ENCODE measurements around the gene ATOH1.

ATOH1 gene, protein sequence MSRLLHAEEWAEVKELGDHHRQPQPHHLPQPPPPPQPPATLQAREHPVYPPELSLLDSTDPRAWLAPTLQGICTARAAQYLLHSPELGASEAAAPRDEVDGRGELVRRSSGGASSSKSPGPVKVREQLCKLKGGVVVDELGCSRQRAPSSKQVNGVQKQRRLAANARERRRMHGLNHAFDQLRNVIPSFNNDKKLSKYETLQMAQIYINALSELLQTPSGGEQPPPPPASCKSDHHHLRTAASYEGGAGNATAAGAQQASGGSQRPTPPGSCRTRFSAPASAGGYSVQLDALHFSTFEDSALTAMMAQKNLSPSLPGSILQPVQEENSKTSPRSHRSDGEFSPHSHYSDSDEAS

DNA sequence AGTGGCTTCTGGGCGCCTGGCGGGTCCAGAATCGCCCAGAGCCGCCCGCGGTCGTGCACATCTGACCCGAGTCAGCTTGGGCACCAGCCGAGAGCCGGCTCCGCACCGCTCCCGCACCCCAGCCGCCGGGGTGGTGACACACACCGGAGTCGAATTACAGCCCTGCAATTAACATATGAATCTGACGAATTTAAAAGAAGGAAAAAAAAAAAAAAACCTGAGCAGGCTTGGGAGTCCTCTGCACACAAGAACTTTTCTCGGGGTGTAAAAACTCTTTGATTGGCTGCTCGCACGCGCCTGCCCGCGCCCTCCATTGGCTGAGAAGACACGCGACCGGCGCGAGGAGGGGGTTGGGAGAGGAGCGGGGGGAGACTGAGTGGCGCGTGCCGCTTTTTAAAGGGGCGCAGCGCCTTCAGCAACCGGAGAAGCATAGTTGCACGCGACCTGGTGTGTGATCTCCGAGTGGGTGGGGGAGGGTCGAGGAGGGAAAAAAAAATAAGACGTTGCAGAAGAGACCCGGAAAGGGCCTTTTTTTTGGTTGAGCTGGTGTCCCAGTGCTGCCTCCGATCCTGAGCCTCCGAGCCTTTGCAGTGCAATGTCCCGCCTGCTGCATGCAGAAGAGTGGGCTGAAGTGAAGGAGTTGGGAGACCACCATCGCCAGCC, at the start of gene ATOH1:
Gene ATOH1, plus strand, starts transcription at position 422 of the 663 bp plus-strand sequence. Its CDS starts 174 bp downstream, at position 596.
- DNase-seq: peak; percentile 60

DNA sequence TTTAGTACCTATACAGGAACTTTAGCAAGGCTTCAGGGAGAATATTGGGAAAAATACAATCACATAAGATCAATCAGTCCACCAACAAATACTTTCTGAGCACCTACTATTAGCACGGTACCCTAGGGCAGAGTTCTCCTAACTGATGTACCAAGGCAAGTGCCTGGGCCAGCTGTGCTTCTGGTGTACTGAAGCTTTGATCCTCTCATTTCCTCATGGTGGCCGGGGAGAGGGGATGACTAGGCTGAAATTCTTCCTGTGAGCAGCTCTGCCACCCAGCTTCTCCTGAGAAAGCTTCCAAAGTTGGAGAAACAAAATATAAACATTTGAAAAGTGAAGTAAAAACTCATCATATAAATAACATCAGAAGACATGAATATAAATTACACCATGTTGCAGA, 49.3 kb upstream of the ATOH1 start:
- DNase-seq: peak; percentile 5

DNA sequence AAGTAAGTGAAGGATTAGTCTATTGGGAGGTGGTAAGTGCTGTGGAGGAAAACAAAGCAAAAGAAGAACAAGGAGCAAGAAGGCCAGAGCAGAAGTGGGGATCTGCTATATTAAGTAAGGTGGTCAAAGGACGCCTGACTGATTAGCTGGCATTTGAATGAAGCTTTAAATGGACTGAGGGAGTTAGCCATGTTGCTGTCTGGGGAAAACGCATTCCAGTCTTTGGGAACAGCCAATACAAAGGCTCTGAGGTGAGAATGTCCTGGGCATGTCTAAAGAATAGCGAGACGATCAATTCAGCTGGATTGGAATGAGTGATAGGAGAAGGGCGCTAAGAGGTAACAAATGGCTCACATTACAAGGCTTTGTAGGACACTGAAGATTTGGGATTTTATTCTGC, 48.5 kb upstream of the ATOH1 start:
- DNase-seq: no peak

DNA sequence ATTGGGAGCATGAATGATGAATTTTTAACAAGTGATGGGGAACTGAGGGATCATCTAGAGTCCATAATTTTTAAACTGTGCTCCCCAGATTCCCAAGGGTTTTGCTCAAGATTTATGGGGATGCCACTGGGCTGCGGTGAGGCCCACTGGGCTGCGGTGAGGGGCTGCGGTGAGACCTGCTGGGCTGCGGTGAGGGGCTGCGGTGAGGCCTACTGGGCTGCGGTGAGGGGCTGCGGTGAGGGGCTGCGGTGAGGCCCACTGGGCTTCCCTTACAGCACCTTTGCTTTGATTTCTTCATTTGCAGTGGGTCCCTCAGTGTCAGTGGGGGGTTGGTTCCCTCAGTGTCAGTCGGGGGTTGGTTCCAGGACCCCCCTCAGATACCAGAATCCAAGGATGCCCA, 47.4 kb upstream of the ATOH1 start:
- no peak for DNase-seq

DNA sequence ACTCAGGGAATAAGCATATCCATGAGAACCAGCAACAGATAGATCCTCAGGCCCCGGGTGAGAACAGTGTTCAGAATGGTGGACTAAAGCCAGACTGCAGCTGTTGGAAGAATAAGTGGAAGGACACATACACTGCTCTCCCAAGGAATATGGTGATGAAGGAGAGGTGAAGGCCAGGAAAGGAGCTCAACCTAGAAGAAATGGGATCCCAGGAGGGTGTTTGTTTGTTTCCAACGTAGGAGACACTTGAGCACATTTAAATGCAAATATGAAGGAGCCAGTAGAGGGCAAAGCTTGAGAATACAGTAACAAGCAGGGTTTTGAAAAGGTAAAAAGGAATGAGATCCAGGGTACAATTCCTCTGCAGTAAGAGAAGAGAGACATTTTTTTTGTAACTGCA, 42.4 kb upstream of the ATOH1 start:
- no peak for DNase-seq

DNA sequence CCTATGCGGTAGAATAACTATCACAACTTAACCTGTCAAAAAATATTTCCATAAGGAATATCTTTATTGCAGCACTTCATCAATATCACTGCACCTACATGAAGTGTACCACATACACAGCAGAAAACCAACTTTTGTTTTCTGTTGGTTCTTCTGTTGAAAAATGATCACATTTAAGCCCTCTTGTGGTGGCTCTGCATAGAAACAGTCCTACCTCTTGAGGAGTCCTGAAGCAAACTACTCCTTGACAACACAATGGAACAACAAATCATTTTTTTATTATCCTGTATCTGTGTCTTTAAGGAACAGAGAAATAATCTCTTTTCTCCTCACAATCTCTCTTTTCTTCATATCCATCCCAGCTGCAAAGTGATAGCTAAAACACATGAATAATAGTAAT, 39.8 kb upstream of the ATOH1 start:
- DNase-seq: peak; percentile 57

DNA sequence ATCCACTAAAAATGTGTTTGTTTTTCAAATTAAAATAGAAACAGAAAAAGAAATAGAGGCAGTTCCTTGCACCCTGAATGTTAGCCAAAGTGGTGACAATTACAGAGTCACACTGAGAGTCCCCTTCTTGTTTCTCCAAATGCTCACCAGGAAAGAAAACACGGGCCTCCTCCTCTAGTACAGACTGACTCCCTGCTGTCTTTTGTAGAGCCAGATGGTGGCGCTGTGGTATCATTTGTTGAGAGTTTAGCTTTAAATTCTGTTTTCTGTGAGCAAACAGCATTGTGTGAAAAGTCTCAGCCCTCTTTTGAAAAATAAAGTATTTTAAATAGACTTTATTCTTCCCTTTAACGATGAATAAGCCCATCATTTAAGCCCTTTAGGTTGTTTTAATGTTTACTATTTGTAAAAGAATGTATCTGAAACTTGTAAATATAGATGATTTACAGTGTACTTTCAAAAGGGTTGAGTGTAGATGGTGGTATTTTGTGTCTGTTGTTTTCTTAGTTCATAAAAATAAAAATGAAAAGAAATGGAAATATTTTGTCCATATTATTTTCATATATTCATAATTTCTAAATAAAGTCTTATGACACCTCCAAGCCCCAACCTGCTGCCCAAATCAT, 36.9 kb upstream of the ATOH1 start:
- DNase-seq: peak; percentile 83

DNA sequence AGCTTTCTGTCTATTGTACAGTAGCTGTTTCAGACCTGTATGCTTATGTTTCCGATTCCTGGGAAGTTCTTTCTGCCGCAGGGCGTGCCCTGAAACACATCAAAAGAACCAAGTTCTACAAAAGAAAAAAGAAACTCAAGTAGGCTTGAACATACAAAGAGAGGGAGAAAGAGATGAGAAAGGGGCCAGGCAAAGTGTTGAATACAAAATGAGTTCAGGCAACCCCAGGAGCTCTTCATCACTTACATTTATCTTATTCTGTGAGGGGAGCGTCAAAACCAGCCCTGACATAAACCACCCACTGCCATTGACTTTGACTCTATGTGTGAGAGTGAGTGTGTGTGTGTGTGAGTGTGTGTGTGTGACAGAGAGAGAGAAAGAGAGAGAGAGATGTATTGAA, 26.5 kb upstream of the ATOH1 start:
- DNase-seq: no peak

DNA sequence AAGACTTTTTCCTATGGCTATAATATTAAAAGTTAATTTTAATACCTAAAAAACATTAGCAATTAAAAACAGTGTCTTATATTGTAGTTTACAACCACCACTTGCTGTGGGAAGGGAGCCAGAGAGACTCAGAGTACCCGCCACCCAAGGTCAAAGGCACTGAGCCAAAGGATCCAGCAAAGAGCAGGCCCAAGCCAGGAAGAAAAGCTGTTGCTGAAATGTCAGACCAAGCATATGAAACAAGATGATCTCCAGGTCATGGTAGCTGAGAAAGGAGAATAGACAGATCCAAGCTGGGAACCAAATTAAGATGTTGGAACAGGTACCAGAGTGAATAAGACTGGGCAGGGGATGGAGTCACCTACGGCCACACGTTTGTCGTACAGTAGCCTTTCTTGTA, 18.8 kb upstream of the ATOH1 start:
- no peak for DNase-seq

DNA sequence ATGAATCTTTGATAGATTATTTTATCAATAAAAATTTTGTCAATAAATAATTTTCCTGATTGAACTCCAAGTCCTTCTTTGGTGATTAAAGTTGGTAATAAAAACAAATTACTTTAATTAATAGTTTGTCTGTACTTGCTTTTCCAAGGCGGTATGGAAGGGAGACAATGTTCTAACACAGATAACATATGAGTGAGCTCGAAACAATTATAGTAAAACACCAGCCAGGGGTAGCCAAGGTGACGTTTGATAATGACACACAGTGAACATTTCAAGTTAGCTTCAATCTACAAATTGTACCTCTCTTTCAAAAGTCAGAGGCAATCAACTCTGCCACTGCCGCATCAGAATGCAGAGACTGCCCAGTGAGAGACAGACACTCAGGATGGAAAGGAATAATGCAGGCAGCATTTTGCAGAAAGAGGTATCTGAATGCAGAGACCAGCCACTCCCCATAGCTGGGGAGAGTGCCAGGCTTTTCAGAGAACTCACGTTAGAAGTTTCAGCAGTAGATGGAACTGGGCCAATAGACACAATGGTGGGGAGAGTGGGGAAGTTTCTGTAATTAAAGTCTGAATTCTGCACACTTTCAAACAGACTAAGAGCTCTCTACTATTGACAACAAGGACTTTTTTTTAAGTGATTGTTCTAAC, 18.1 kb upstream of the ATOH1 start:
- DNase-seq: peak; percentile 10

DNA sequence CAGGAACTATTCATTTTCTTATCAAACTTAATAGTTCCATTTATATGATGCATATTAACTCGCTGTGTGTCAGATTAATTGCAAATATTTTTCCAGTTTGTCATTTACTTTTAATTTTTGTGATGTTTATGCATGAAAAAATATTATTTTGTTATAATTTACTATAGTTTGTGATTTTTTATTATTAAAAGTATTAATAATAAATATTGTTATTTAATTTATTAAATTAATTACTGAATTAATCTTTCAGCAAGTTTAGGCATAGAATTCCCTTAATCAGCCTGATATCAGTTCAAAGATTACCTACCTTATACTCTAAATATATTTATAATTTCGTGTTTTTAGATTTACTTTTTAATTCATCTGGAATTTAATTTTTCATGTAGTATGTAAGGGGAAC, 15.5 kb upstream of the ATOH1 start:
- no peak for DNase-seq

DNA sequence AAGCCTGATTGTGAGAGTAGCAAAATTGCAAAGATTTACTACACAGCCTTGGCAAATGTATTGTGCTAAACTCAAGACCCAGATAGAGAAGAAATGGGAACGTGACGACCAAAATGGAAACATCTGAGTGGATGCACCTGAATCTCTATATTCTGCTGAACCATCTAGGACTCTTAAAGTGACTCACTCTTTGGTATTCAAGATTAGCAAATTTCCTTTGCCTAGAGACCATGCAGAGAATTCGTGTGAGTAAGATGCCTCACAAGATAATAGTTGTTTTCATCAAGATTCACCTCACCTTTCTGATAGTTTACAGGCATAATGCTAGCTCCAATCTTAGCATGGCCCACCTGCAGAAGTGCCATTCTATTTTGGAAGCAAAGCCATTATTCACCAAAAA, 14.4 kb upstream of the ATOH1 start:
- no peak for DNase-seq

DNA sequence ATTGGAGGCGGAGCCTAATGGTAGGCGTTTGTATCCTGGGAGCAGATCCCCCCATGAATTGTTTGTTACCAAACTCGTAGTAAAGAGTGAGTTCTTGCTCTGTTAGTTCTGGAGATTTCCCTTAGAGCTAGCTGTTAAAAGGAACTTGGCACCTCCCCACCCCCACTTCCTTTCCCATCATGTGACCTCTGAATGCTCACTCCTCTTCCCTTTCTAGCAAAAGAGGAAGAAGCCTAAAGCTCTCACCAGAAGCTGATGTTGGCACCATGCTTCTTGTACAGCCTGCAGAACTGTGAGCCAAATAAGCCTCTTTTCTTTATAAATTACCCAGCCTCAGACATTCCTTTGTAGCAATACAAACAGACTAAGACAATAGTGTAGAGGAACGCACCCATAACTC, 13.8 kb upstream of the ATOH1 start:
- peak; percentile 93 for DNase-seq

DNA sequence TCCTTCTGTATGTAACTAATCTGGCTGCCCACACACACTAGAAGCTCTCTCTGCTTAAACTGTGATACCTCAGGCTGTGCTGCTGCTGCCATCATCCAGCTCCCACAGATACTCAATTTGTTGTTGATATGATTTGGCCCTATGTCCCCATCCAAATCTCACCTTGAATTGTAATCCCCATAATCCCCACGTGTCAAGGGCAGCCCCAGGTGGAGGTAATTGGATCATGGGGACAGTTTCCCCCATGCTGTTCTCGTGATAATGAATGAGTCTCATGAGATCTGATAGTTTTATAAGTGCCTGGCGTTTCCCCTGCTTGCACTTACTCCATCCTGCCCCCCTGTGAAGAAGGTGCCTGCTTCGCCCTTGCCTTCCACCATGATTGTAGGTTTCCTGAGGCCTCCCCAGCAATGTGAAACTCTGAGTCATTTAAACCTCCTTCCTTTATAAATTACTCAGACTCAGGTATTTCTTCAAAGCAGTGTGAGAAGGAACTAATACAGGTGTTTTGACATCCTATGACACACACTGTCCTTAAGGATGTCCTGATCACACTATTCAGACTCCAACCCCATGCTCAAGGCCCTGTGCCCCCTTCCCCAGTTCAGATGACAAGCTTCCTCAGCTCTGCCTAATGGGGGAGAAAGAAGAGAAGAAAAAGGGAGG, 2.9 kb upstream of the ATOH1 start:
- DNase-seq: no peak

DNA sequence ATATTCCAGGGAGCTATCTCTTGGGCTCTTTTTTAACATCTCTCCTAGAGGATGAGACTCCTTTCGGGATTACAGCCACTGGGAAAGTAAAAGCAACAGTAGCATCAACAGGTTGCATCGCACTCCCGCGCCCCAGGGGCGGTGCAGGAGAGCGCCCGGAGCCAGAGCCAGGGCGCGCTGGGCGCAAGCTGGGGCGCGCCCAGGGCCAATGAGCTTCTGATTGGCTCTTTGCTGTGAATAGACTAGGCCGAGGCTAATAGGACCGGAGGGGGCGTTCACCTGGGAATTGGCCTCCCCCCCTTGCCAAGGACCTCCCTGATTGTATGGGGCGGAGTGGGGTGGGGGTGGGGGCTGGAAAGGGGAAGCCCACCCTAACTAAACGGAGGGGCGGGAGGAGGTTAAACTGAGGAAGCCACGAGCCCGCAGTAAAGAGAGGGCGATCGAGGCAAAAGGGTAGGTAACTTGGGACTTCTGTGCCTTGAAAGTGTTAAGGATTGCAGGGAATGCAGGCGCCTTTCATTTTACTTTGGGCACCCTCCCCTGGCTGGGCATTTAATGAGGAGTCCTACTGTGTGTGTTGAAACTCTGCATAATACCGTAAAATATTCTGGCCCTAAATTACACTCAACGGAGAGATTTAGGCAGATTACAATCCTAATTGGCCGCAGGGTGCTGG, 1.1 kb upstream of the ATOH1 start:
- no peak for DNase-seq

DNA sequence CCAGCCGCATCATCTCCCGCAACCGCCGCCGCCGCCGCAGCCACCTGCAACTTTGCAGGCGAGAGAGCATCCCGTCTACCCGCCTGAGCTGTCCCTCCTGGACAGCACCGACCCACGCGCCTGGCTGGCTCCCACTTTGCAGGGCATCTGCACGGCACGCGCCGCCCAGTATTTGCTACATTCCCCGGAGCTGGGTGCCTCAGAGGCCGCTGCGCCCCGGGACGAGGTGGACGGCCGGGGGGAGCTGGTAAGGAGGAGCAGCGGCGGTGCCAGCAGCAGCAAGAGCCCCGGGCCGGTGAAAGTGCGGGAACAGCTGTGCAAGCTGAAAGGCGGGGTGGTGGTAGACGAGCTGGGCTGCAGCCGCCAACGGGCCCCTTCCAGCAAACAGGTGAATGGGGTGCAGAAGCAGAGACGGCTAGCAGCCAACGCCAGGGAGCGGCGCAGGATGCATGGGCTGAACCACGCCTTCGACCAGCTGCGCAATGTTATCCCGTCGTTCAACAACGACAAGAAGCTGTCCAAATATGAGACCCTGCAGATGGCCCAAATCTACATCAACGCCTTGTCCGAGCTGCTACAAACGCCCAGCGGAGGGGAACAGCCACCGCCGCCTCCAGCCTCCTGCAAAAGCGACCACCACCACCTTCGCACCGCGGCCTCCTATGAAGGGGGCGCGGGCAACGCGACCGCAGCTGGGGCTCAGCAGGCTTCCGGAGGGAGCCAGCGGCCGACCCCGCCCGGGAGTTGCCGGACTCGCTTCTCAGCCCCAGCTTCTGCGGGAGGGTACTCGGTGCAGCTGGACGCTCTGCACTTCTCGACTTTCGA, 654 bp downstream of the ATOH1 start:
- DNase-seq: no peak

DNA sequence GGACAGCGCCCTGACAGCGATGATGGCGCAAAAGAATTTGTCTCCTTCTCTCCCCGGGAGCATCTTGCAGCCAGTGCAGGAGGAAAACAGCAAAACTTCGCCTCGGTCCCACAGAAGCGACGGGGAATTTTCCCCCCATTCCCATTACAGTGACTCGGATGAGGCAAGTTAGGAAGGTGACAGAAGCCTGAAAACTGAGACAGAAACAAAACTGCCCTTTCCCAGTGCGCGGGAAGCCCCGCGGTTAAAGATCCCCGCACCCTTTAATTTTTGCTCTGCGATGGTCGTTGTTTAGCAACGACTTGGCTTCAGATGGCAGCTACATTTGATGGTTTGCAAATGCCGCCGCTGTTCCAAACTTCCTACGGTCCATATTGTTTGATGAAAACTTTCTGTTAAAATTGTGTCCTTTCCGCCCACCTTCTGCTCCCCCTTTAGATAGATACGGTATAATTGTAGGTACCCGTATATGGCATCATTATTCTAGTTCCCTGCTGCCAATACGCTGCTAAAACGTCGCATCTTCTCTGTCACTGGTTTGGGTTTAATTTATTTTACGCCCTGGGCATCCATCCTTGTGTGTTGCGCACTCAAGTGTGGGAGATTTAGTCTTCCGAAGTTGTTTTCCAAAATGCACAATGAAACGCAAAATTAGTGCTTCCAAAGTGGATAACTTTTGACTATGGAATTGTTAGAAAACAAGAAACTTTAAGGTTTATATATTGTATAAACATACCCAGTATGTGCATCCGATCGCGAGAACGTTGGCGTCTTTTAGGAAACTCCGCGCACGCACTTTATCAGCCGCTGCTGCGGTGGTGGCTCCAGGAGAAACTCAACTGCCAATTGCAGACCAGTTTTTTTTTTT, 1.5 kb downstream of the ATOH1 start:
- no peak for DNase-seq

DNA sequence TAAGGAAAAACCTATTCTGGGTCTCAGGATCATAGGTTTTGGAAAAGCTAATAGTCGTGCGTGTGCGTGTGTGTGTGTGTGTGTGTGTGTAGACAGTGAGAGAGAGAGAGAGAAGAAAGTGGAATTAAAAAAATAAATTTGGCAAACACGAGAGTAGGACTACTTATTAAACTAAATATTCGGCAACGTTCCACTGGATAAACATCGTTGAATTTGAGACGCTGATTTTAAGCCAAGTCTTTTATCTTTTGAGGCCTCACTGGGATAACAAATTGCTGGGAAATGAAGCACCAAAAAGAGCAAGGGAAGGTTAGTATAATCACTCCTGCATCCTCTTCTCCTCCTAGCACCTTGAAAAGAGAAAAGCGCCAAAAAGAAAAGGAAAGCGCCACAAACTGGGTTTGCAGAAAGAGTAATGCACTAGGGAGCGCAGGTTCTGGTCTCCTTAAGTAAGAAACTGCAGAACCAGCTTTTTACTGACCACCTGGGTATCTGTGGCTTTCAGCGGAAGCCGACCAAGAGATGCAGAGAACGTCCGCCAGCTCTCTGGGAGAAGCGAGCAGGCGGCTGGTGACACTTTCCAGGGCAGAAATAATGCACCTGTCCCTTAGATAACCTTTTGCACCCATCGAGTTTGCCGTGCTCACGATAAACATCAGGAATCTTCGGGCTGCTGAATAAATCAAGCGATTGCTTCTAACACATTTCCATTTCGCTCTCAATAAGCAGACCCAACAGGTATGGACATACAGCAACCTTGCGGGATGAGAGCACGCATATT, 3.4 kb downstream of the ATOH1 start:
- DNase-seq: no peak

DNA sequence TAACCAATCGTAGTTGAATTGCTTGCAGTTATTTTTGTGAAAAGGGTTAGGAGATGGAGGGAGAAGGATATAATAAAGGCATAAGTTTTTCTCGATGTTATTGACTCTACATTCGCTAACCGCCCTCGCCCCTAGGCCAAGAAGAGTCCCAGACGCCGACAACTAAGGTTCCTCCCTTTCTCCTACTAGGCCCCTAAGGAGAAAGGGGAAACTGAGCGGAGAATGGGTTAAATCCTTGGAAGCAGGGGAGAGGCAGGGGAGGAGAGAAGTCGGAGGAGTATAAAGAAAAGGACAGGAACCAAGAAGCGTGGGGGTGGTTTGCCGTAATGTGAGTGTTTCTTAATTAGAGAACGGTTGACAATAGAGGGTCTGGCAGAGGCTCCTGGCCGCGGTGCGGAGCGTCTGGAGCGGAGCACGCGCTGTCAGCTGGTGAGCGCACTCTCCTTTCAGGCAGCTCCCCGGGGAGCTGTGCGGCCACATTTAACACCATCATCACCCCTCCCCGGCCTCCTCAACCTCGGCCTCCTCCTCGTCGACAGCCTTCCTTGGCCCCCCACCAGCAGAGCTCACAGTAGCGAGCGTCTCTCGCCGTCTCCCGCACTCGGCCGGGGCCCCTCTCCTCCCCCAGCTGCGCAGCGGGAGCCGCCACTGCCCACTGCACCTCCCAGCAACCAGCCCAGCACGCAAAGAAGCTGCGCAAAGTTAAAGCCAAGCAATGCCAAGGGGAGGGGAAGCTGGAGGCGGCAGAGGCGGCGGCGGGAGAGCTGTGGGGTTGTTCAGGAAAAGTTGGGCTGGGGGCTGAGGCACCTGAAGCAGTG, 5.9 kb downstream of the ATOH1 start:
- DNase-seq: no peak

Measured in OCI-M1 (cell line).